ENCODE measurements around the gene APOBEC2. TPM values are rescaled to one million over a fixed set of nuclear protein-coding genes. Genes with fewer than 3 reads are reported as not detected.

Gene APOBEC2
- total and polyA plus RNA-seq, 2 of the 13 experiments (the other 11 are each of a cell fraction or from before 2014, with no cell fraction given) = 0.09 TPM; not detected in 1

DNA sequence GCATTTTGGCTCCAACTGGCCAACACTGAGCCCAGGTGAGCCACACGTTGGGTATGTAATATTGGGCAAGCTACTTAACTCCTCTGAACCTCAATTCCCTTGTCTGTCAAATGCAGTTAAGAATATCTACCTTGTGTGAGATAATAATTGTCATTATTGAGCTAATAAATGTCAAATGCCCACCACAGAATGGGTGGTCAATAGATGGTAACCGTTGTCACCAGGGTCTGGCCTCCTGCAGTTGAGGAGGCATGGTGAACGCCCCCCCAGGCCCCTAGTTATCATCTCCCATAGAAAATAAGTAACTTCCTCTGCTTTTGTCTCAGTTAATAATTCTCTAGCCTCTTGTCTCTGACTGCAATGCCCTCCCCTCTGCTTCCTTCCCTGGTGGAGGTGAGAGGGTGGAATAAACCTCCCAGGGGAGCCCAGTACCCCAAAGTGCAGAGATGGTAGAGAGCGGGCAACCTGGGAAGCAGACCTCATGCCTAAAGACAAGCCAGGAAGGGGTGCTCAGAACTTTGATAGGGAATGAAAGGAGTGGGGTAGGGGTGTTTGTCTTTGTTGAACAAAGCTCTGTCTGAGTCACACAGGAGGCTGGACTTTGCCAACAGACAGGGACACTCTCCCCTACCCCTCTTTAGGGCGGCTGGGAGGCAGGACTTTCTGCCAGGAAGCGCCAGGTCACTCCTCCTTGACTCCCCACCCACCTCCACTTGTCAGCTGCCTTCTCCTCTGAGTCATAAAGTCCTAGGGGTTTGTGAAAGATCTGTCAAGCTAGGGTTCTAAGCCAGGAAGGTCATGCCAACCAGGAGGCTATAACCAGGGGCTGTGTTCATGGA lies 12.7 kb upstream of the APOBEC2 start:
- POLR2A ChIA-PET = interaction anchor here (0.8 to 4.2 kb wide), 17 partner anchors 10 to 479 kb away, joined by 3 to 59 read pairs (median 10); partner anchors contain the start of genes APOBEC2, NFYA and OARD1
- Histone ChIP-seq H3K4me2 (ENCODE audit: low read depth, low read length) (peak overlapping the region; percentile 79), H3K27ac (ENCODE audit: extremely low read length, insufficient read depth, low read length) (peak overlapping the region; percentile 94), H3K4me3 (replicated peaks in 1 of 3; ENCODE audit: insufficient read depth in 1 of 3, low read depth in 2 of 3, low read length in 3 of 3) (peak overlapping the region; percentile 23 to 64 (median 33); a peak in 4 of 6 replicates), H3K9ac (ENCODE audit: insufficient read depth, low read depth, low read length) (peak overlapping the region; percentile 73), H2AFZ (ENCODE audit: low read length) (no peak overlapping the region), H3K4me1 (ENCODE audit: insufficient read depth, low read length) (peaks cover 79% of the 10 kb centered on the region), H3K27me3 (ENCODE audit: control insufficient read depth in 1 of 2, insufficient read depth in 2 of 2, low read length in 2 of 2) (no peaks in the 10 kb centered on the region), H4K20me1 (ENCODE audit: insufficient read depth, low read length) (no peaks in the 10 kb centered on the region), H3K9me3 (ENCODE audit: low read length) (no peaks in the 10 kb centered on the region), H3K36me3 (replicated peaks in 1 of 2; ENCODE audit: control insufficient read depth in 1 of 2, insufficient read depth in 2 of 2, low read length in 2 of 2) (no peaks in the 10 kb centered on the region), H3K79me2 (ENCODE audit: insufficient read depth, low read length) (no peaks in the 10 kb centered on the region)
- WGBS (ENCODE audit: low lambda C conversion rate) = 4% methylated on average over 6 of the region's 6 CpGs
- CTCF ChIA-PET (ENCODE audit: low intra/inter-chr PET ratio, low total read pairs) = interaction anchor here (1.3 to 3.3 kb wide), 3 partner anchors 25 to 145 kb away, joined by 4 to 25 read pairs (median 4); no protein-coding TSS in a partner anchor
- ATAC-seq (peak; percentile 95), FAIRE-seq (peak; percentile 96), DNase-seq (ENCODE audit: low spot score) (peak; percentile 98)
- intact Hi-C loops (cut with micrococcal nuclease; ENCODE audit: unreplicated experiment) = loop anchor here (1.0 to 5.0 kb wide), 2 partner anchors 25 to 43 kb away; no protein-coding TSS in a partner anchor
- in situ Hi-C loops (cut with HindIII; ENCODE audit: extremely low pct_ligation_motif_present, low pct_unique_long_range_greater_than_20kb) = loop anchor here (25.0 kb wide), 1 partner anchor 703 kb away; no protein-coding TSS in a partner anchor
- BruUV-seq (replicated peaks) = TSS peak; percentile 72
- TF ChIP-seq, protein P1, sequence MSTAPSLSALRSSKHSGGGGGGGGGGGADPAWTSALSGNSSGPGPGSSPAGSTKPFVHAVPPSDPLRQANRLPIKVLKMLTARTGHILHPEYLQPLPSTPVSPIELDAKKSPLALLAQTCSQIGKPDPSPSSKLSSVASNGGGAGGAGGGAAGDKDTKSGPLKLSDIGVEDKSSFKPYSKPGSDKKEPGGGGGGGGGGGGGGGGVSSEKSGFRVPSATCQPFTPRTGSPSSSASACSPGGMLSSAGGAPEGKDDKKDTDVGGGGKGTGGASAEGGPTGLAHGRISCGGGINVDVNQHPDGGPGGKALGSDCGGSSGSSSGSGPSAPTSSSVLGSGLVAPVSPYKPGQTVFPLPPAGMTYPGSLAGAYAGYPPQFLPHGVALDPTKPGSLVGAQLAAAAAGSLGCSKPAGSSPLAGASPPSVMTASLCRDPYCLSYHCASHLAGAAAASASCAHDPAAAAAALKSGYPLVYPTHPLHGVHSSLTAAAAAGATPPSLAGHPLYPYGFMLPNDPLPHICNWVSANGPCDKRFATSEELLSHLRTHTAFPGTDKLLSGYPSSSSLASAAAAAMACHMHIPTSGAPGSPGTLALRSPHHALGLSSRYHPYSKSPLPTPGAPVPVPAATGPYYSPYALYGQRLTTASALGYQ (CRISPR knock-in tag; IDR thresholded peaks at IDR 0.05) = peak; percentile 44; the same call in 1 of the 2 replicates
- TF ChIP-seq ZNF292 (CRISPR knock-in tag; IDR thresholded peaks at IDR 0.05; ENCODE audit: borderline replicate concordance, low read depth) = peak; percentile 85; the same call in 1 of the 2 replicates
- no peak for TF ChIP-seq TBP (CRISPR knock-in tag; IDR thresholded peaks at IDR 0.05)
- peak; percentile 62 for TF ChIP-seq SPEN (CRISPR knock-in tag; IDR thresholded peaks at IDR 0.05; ENCODE audit: low read depth)
- TF ChIP-seq ZNF816 (CRISPR knock-in tag; IDR thresholded peaks at IDR 0.05; ENCODE audit: borderline replicate concordance) = peak; percentile 56; the same call in 1 of the 2 replicates
- TF ChIP-seq, protein P2, sequence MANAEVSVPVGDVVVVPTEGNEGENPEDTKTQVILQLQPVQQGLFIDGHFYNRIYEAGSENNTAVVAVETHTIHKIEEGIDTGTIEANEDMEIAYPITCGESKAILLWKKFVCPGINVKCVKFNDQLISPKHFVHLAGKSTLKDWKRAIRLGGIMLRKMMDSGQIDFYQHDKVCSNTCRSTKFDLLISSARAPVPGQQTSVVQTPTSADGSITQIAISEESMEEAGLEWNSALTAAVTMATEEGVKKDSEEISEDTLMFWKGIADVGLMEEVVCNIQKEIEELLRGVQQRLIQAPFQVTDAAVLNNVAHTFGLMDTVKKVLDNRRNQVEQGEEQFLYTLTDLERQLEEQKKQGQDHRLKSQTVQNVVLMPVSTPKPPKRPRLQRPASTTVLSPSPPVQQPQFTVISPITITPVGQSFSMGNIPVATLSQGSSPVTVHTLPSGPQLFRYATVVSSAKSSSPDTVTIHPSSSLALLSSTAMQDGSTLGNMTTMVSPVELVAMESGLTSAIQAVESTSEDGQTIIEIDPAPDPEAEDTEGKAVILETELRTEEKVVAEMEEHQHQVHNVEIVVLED (CRISPR knock-in tag; IDR thresholded peaks at IDR 0.05; ENCODE audit: borderline replicate concordance) = peak; percentile 52; the same call in 1 of the 2 replicates
- peak; percentile 68; the same call in 1 of the 2 replicates for TF ChIP-seq FOXJ3 (CRISPR knock-in tag; IDR thresholded peaks at IDR 0.05; ENCODE audit: borderline replicate concordance)
- 0 out of 2 replicates have a peak, but pooled peaks have one; percentile 82 for TF ChIP-seq RXRA (CRISPR knock-in tag; IDR thresholded peaks at IDR 0.05)
- TF ChIP-seq ZNF883 (CRISPR knock-in tag; IDR thresholded peaks at IDR 0.05; ENCODE audit: not compliant biosample characterization) = peak; percentile 80
- TF ChIP-seq ZNF747 (CRISPR knock-in tag; IDR thresholded peaks at IDR 0.05; ENCODE audit: borderline replicate concordance) = peak; percentile 80; the same call in 1 of the 2 replicates
- 0 out of 2 replicates have a peak, but pooled peaks have one; percentile 10 for TF ChIP-seq NR2F2 (IDR thresholded peaks at IDR 0.05; ENCODE audit: borderline replicate concordance, low read depth)
- peak; percentile 88 for TF ChIP-seq MAZ (IDR thresholded peaks at IDR 0.05; ENCODE audit: borderline replicate concordance, low read depth, low read length)
- TF ChIP-seq MAZ (CRISPR knock-in tag; IDR thresholded peaks at IDR 0.05; ENCODE audit: low read depth) = peak; percentile 84
- TF ChIP-seq SP140L (CRISPR knock-in tag; IDR thresholded peaks at IDR 0.05; ENCODE audit: borderline replicate concordance) = peak; percentile 23; the same call in 1 of the 2 replicates
- TF ChIP-seq ZNF232 (CRISPR knock-in tag; IDR thresholded peaks at IDR 0.05; ENCODE audit: borderline replicate concordance) = 0 out of 2 replicates have a peak, but pooled peaks have one; percentile 55
- TF ChIP-seq, protein P3, sequence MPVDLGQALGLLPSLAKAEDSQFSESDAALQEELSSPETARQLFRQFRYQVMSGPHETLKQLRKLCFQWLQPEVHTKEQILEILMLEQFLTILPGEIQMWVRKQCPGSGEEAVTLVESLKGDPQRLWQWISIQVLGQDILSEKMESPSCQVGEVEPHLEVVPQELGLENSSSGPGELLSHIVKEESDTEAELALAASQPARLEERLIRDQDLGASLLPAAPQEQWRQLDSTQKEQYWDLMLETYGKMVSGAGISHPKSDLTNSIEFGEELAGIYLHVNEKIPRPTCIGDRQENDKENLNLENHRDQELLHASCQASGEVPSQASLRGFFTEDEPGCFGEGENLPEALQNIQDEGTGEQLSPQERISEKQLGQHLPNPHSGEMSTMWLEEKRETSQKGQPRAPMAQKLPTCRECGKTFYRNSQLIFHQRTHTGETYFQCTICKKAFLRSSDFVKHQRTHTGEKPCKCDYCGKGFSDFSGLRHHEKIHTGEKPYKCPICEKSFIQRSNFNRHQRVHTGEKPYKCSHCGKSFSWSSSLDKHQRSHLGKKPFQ (CRISPR knock-in tag; IDR thresholded peaks at IDR 0.05; ENCODE audit: insufficient replicate concordance) = peak; percentile 62
- no peak for TF ChIP-seq PAF1 (CRISPR knock-in tag; IDR thresholded peaks at IDR 0.05)
